Gastrocnemius medialis (tissue), 4 donors: ENCODE measurements around the gene APBA1. TPM values are rescaled to one million over a fixed set of nuclear protein-coding genes. Genes with fewer than 3 reads are reported as not detected.
A peak's percentile ranks its signal among the peaks of the same experiment; 100 is the strongest.

ENCODE experiments used
- ATAC-seq, 2 donors: fragments of 150-250 bp; one replicate each; pipeline ENCODE4 v1.9.1; 2016
- DNase-seq, 2 donors: peaks; one replicate each; pipeline ENCODE4 v3.0.0-alpha.2; 2019
- H3K27ac ChIP-seq, 4 donors: fragments of 200-600 bp; sonication (generic); 1 replicate in 1 of 4; 2 replicates in 3 of 4; pipeline ENCODE4 v1.5.1; 2016 to 2018; ENCODE audit warnings: mild to moderate bottlenecking in 2 of 4, moderate library complexity in 1 of 4
- H3K27me3 ChIP-seq, 3 donors: fragments of 200-600 bp; sonication (generic) in 2 of 3; 1 replicate in 1 of 3; 2 replicates in 2 of 3; pipeline versions ENCODE4 v1.5.1 to v1.6.0; 2016 to 2019; ENCODE audit warnings: mild to moderate bottlenecking in 1 of 3, moderate library complexity in 1 of 3
- H3K36me3 ChIP-seq, 2 donors: fragments of 200-600 bp; sonication (generic) in 1 of 2; one replicate each; pipeline ENCODE4 v1.5.1; 2017 to 2018
- H3K4me1 ChIP-seq, 2 donors: fragments of 200-600 bp; sonication (generic) in 1 of 2; one replicate each; pipeline ENCODE4 v1.5.1; 2016 to 2017; ENCODE audit warnings: mild to moderate bottlenecking in 2 of 2
- H3K4me3 ChIP-seq, 4 donors: fragments of 200-600 bp; sonication (generic) in 3 of 4; 1 replicate in 1 of 4; 2 replicates in 3 of 4; pipeline ENCODE4 v1.5.1; 2016 to 2019; ENCODE audit warnings: mild to moderate bottlenecking in 2 of 4
- H3K9me3 ChIP-seq, 3 donors: fragments of 200-600 bp; sonication (generic) in 2 of 3; 1 replicate in 1 of 3; 2 replicates in 2 of 3; pipeline ENCODE4 v1.5.1; 2016 to 2019
- POLR2A ChIP-seq, 2 donors: fragments of 450-650 bp; IDR thresholded peaks; one replicate each; pipeline ENCODE4 v1.6.1; 2017; ENCODE audit warnings: antibody characterized with exemption in 2 of 2, mild to moderate bottlenecking in 2 of 2, moderate library complexity in 2 of 2
- in situ Hi-C, 4 donors: fragments of 200-750 bp; cut with MboI; loops; one replicate each; pipeline versions ENCODE4 v1.15.0 to v1.8.0; 2017; ENCODE audit warnings: low sequenced_read_pairs in 4 of 4
- intact Hi-C: fragments of 100-400 bp; cut with DNase I; formaldehyde crosslinking; loops from one replicate; pipeline ENCODE4 v1.15.1; 2023; ENCODE audit warnings: low total_unique reads
- total RNA-seq, 4 donors: library from RNA; depleted of rRNA; stranded (reverse); fragments of >200 nt; gene quantifications; one replicate each; pipeline versions ENCODE4 v1.1.0 to v1.2.3, GENCODE V29; 2016
- TF ChIP-seq, protein P1 (sequence below), 5 experiments: fragments of 450-650 bp in 3 of 5; fragments of 200-600 bp in 2 of 5; sonication (generic) in 2 of 5; IDR thresholded peaks in 4 of 5; conservative IDR thresholded peaks in 1 of 5; 1 replicate in 4 of 5; 2 replicates in 1 of 5; pipeline ENCODE4 v1.5.1; 2016 to 2019; ENCODE audit warnings: antibody characterized with exemption in 5 of 5, mild to moderate bottlenecking in 3 of 5, moderate library complexity in 3 of 5

APBA1 gene
- total RNA-seq, 4 donors from 2014 or later: 0.61 to 2.3 (median 1.4) TPM

DNA sequence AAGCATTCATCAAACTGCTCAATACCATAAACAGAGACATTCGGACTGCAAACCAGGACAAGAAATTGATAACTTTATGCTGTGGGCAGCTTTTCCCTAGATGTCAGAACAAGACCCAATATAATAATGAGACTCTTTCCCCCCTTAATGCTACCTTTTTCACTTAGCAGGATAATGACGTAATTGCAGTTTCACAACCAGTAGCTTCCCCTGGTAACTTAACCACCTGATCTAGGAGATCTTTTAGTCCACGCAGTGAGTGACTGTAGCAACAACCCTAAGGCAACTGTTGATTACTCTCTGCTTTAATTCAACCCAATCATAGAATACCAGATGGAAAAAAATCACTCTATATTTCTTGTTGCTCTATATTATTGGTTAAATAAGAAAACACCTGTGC lies 56.3 kb downstream of the APBA1 start:
- Histone ChIP-seq H3K4me3 (no peak overlapping the region), H3K9me3 (no peaks in the 10 kb centered on the region), H3K27me3 (no peaks in the 10 kb centered on the region), H3K27ac (no peak overlapping the region), H3K4me1 (no peaks in the 10 kb centered on the region), H3K36me3 (no peaks in the 10 kb centered on the region)
- no peak for ATAC-seq
- DNase-seq: no peak
- in situ Hi-C loops: no loop called here
- no peak for TF ChIP-seq POLR2A (IDR thresholded peaks at IDR 0.05)
- TF ChIP-seq, protein P1, sequence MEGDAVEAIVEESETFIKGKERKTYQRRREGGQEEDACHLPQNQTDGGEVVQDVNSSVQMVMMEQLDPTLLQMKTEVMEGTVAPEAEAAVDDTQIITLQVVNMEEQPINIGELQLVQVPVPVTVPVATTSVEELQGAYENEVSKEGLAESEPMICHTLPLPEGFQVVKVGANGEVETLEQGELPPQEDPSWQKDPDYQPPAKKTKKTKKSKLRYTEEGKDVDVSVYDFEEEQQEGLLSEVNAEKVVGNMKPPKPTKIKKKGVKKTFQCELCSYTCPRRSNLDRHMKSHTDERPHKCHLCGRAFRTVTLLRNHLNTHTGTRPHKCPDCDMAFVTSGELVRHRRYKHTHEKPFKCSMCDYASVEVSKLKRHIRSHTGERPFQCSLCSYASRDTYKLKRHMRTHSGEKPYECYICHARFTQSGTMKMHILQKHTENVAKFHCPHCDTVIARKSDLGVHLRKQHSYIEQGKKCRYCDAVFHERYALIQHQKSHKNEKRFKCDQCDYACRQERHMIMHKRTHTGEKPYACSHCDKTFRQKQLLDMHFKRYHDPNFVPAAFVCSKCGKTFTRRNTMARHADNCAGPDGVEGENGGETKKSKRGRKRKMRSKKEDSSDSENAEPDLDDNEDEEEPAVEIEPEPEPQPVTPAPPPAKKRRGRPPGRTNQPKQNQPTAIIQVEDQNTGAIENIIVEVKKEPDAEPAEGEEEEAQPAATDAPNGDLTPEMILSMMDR (IDR thresholded peaks at IDR 0.05 in 4 of 5, conservative IDR thresholded peaks at IDR 0.05 in 1 of 5): no peak
- intact Hi-C loops: no loop called here

DNA sequence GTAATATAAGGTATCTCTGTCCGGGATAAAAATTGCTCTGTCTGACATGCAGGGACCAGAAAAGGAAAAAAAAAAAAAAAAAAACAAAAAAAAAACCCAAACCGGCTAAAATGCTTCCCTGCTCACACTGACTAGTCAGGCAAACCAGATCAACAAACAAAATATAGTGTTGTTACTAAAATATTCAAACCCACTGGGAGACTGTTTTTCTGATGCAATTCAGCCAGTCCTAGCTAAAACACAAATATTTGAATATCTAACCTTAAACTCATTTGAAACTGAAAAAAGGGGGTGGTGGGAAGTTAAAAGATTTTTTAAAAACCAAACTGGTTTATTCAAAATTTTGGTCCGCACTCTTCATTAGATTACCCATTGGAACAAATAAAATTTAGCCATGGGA lies 61.0 kb downstream of the APBA1 start:
- H3K9me3 ChIP-seq: no peaks in the 10 kb centered on the region

DNA sequence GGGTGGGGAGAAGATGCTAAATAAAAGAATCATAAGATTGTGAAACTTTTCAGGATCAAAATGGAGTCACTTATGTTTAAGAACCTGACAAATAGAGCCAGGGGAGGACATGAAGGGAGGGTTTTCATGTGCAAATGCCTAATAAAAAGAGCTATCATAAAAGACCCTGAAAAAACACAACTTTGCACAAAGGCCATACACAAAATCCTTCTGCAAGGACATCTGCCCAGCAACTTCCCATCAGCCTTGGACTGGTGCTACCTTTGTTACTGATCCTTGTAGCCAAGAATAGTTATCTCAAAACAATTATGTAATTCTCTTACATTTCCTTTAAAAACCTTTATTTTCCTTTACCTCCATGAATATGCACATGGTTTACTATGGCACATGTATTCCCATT lies 63.0 kb downstream of the APBA1 start:
- DNase-seq: no peak
- H3K9me3 ChIP-seq: no peaks in the 10 kb centered on the region
- intact Hi-C loops: no loop called here
- no peak for ATAC-seq
- no peaks in the 10 kb centered on the region for H3K27me3 ChIP-seq
- H3K4me3 ChIP-seq: no peak overlapping the region
- peaks cover 13% of the 10 kb centered on the region in 2 donors for H3K4me1 ChIP-seq
- H3K36me3 ChIP-seq: no peaks in the 10 kb centered on the region
- no peak for TF ChIP-seq POLR2A (IDR thresholded peaks at IDR 0.05)
- TF ChIP-seq, protein P1 (IDR thresholded peaks at IDR 0.05 in 4 of 5, conservative IDR thresholded peaks at IDR 0.05 in 1 of 5): no peak
- in situ Hi-C loops: no loop called here
- H3K27ac ChIP-seq: no peak overlapping the region

More for the DNA sequence above, 61.0 kb downstream of the APBA1 start:
- Histone ChIP-seq H3K36me3 (no peaks in the 10 kb centered on the region), H3K4me1 (peaks cover under 1% of the 10 kb centered on the region in 2 donors), H3K4me3 (no peak overlapping the region), H3K27me3 (no peaks in the 10 kb centered on the region), H3K27ac (no peak overlapping the region)
- intact Hi-C loops: no loop called here
- DNase-seq (no peak), ATAC-seq (no peak)
- no peak for TF ChIP-seq POLR2A (IDR thresholded peaks at IDR 0.05)
- TF ChIP-seq, protein P1 (IDR thresholded peaks at IDR 0.05 in 4 of 5, conservative IDR thresholded peaks at IDR 0.05 in 1 of 5): no peak
- in situ Hi-C loops: no loop called here

DNA sequence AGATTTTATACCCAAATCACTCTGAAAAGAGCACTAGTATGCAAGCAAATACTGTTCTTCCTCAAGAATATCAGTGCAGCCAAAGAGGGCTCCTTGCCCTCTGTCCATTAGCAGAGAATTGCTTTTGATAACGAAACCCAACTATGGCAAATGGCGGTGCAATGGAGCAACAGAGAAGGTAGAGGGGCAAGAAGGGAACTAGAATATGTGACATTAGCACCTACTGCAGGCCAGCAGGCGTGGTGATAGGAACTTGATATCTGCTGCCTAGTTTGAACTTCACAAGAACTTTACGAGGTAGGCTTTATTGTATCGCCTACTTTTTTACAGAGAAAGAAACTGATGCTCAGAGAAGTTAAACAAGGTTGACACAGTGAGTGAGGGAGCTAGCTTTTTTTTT lies 66.1 kb downstream of the APBA1 start:
- Histone ChIP-seq H3K27ac (peak overlapping the region in 3 of 4 donors; percentile 8 to 43 (median 39)), H3K9me3 (no peaks in the 10 kb centered on the region), H3K36me3 (no peaks in the 10 kb centered on the region), H3K27me3 (no peaks in the 10 kb centered on the region), H3K4me3 (peak overlapping the region in 1 of 4 donors; percentile 24), H3K4me1 (peaks cover 13 to 24% of the 10 kb centered on the region in 2 donors)
- no peak for TF ChIP-seq POLR2A (IDR thresholded peaks at IDR 0.05)
- TF ChIP-seq, protein P1 (IDR thresholded peaks at IDR 0.05 in 4 of 5, conservative IDR thresholded peaks at IDR 0.05 in 1 of 5): no peak
- no peak for DNase-seq
- in situ Hi-C loops (no loop called here), intact Hi-C loops (no loop called here)
- ATAC-seq: no peak

DNA sequence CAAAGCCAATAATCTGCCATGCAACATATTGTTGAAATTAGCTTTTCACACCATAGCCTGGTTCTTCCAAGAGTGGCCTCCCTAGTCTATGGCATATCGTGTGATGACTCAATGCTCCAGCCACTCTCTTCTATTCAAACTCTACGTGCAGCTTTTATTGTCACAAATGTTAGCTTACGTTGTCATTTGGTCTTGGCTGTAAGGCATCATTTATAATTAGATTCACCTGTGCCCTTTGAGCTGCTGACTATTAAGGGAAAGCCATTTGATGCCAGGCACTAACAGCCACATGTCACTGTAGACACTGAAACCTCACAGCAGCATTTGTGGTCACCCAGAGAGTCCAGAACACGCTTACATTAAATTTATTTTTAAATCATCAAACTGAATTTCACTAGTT lies 66.8 kb downstream of the APBA1 start:
- H3K4me3 ChIP-seq: peak overlapping the region in 1 of 4 donors; percentile 14
- no peaks in the 10 kb centered on the region for H3K27me3 ChIP-seq
- H3K36me3 ChIP-seq: no peaks in the 10 kb centered on the region
- TF ChIP-seq, protein P1 (IDR thresholded peaks at IDR 0.05 in 4 of 5, conservative IDR thresholded peaks at IDR 0.05 in 1 of 5): no peak
- no peaks in the 10 kb centered on the region for H3K9me3 ChIP-seq
- DNase-seq: no peak
- in situ Hi-C loops (no loop called here), intact Hi-C loops (no loop called here)
- ATAC-seq: peak; percentile 78 to 84
- H3K4me1 ChIP-seq: peaks cover 13 to 24% of the 10 kb centered on the region in 2 donors
- peak overlapping the region in 3 of 4 donors; percentile 8 to 43 (median 14) for H3K27ac ChIP-seq
